Measurements from ENCODE around the gene MYRIP.

MYRIP gene

GRCh38 chr3:40104441-40104840 is 295.0 kb downstream of the MYRIP start:
- H3K4me3 ChIP-seq (ENCODE audit: low read depth, low read length): no peak overlapping the region
- no peak for DNase-seq (ENCODE audit: low read depth)
- TF ChIP-seq MYC (IDR thresholded peaks at IDR 0.05; ENCODE audit: low read depth, low read length) (no peak), CTCF (IDR thresholded peaks at IDR 0.05; ENCODE audit: low read depth, low read length) (no peak), MAX (IDR thresholded peaks at IDR 0.05; ENCODE audit: low read depth, low read length) (no peak), POLR2A (IDR thresholded peaks at IDR 0.05; ENCODE audit: extremely low read depth, insufficient read length) (no peak)

- no peak for DNase-seq (ENCODE audit: low read depth)
- TF ChIP-seq POLR2A (IDR thresholded peaks at IDR 0.05; ENCODE audit: extremely low read depth, insufficient read length) (no peak), MYC (IDR thresholded peaks at IDR 0.05; ENCODE audit: low read depth, low read length) (no peak), CTCF (IDR thresholded peaks at IDR 0.05; ENCODE audit: low read depth, low read length) (no peak), MAX (IDR thresholded peaks at IDR 0.05; ENCODE audit: low read depth, low read length) (no peak)
- no peak overlapping the region for H3K4me3 ChIP-seq (ENCODE audit: low read depth, low read length)
These were observed 299.2 kb downstream of the MYRIP start for GRCh38 chr3:40108643-40109042.

GRCh38 chr3:40109641-40110490 is 300.5 kb downstream of the MYRIP start:
- DNase-seq (ENCODE audit: low read depth): no peak
- no peak overlapping the region for H3K4me3 ChIP-seq (ENCODE audit: low read depth, low read length)
- TF ChIP-seq POLR2A (IDR thresholded peaks at IDR 0.05; ENCODE audit: extremely low read depth, insufficient read length) (no peak), MAX (IDR thresholded peaks at IDR 0.05; ENCODE audit: low read depth, low read length) (no peak), CTCF (IDR thresholded peaks at IDR 0.05; ENCODE audit: low read depth, low read length) (peak; percentile 13), MYC (IDR thresholded peaks at IDR 0.05; ENCODE audit: low read depth, low read length) (no peak)

GRCh38 chr3:40116478-40117177 is 307.2 kb downstream of the MYRIP start:
- DNase-seq (ENCODE audit: low read depth): no peak
- TF ChIP-seq MYC (IDR thresholded peaks at IDR 0.05; ENCODE audit: low read depth, low read length): no peak
- no peak for TF ChIP-seq CTCF (IDR thresholded peaks at IDR 0.05; ENCODE audit: low read depth, low read length)
- TF ChIP-seq POLR2A (IDR thresholded peaks at IDR 0.05; ENCODE audit: extremely low read depth, insufficient read length): no peak
- TF ChIP-seq MAX (IDR thresholded peaks at IDR 0.05; ENCODE audit: low read depth, low read length): no peak
- no peak overlapping the region for H3K4me3 ChIP-seq (ENCODE audit: low read depth, low read length)

GRCh38 chr3:40118091-40118490 is 308.7 kb downstream of the MYRIP start:
- DNase-seq (ENCODE audit: low read depth): no peak
- TF ChIP-seq CTCF (IDR thresholded peaks at IDR 0.05; ENCODE audit: low read depth, low read length) (no peak), MYC (IDR thresholded peaks at IDR 0.05; ENCODE audit: low read depth, low read length) (no peak)
- no peak overlapping the region for H3K4me3 ChIP-seq (ENCODE audit: low read depth, low read length)
